K562 (cell line): ENCODE data around the gene IPO9.
A peak's percentile ranks its signal among the peaks of the same experiment; 100 is the strongest.

ENCODE experiments used
- ETV5 ChIP-seq: sonication (generic); formaldehyde crosslinking; IDR thresholded peaks from 2 replicates; pipeline ENCODE4 v1.4.0; 2020; ENCODE audit warnings: low read depth, mild to moderate bottlenecking, missing genetic modification reagents
- JUNB ChIP-seq: fragments of 450-650 bp; formaldehyde crosslinking; conservative IDR thresholded peaks from 2 replicates; pipeline ENCODE4 v1.4.0; 2020; ENCODE audit warnings: mild to moderate bottlenecking
- PPARD ChIP-seq: fragments of 250-450 bp; sonication (Bioruptor Pico); IDR thresholded peaks from 2 replicates; pipeline ENCODE4 v1.8.0; 2022; ENCODE audit warnings: inconsistent platforms, mild to moderate bottlenecking, moderate library complexity
- ZNF717 ChIP-seq: fragments of 250-450 bp; sonication (Bioruptor Pico); IDR thresholded peaks from 2 replicates; pipeline ENCODE4 v1.5.0; 2021

GRCh38 chr1:201917362-201918033 is 88.5 kb downstream of the IPO9 start:
- TF ChIP-seq ZNF717 (CRISPR knock-in tag) (no peak), ETV5 (CRISPR knock-in tag) (no peak), PPARD (CRISPR knock-in tag) (no peak), JUNB (CRISPR knock-in tag) (peak; percentile 59; the same call in 1 of the 2 replicates)
